ENCODE data around the gene TRPV3.
"Not testable (repeated sequence)": the region's sequence is repeated elsewhere in the genome, so short reads cannot be mapped to it uniquely, and the experiment has no call there.

Gene TRPV3

GRCh38 chr17:3557768-3558583 lies at the start of gene TRPV3:
Gene TRPV3 (minus strand): TSS chr17:3557812. CDS start chr17:3554850, 2,962 bp downstream.
- DNase-seq (ENCODE audit: extremely low read depth in 1 of 2, low read depth in 1 of 2), result peak; percentile 33 to 49

GRCh38 chr17:3603870-3604259 lies 46.3 kb upstream of the TRPV3 start:
- no peak for DNase-seq (ENCODE audit: extremely low read depth in 1 of 2, low read depth in 1 of 2)

- no peak for DNase-seq (ENCODE audit: extremely low read depth in 1 of 2, low read depth in 1 of 2)
These were observed 45.7 kb upstream of the TRPV3 start for GRCh38 chr17:3603119-3603869.

- peak in 1 of 2 donors; percentile 9 for DNase-seq (ENCODE audit: extremely low read depth in 1 of 2, low read depth in 1 of 2)
These were observed 44.9 kb upstream of the TRPV3 start for GRCh38 chr17:3602499-3602898.

GRCh38 chr17:3600529-3601205 lies 43.1 kb upstream of the TRPV3 start:
- DNase-seq (ENCODE audit: extremely low read depth in 1 of 2, low read depth in 1 of 2), result no peak

- DNase-seq (ENCODE audit: extremely low read depth in 1 of 2, low read depth in 1 of 2), result no peak
These were observed 40.5 kb upstream of the TRPV3 start for GRCh38 chr17:3598078-3598477.

- DNase-seq (ENCODE audit: extremely low read depth in 1 of 2, low read depth in 1 of 2), result no peak
These were observed 39.3 kb upstream of the TRPV3 start for GRCh38 chr17:3596804-3597464.

GRCh38 chr17:3594976-3595375 lies 37.4 kb upstream of the TRPV3 start:
- no peak for DNase-seq (ENCODE audit: extremely low read depth in 1 of 2, low read depth in 1 of 2)

- no peak for DNase-seq (ENCODE audit: extremely low read depth in 1 of 2, low read depth in 1 of 2)
These were observed 36.6 kb upstream of the TRPV3 start for GRCh38 chr17:3594051-3594800.

GRCh38 chr17:3593384-3593783 lies 35.8 kb upstream of the TRPV3 start:
- DNase-seq (ENCODE audit: extremely low read depth in 1 of 2, low read depth in 1 of 2), result no peak

GRCh38 chr17:3592216-3592860 lies 34.7 kb upstream of the TRPV3 start:
- DNase-seq (ENCODE audit: extremely low read depth in 1 of 2, low read depth in 1 of 2), result no peak

GRCh38 chr17:3590768-3591167 lies 33.2 kb upstream of the TRPV3 start:
- no peak for DNase-seq (ENCODE audit: extremely low read depth in 1 of 2, low read depth in 1 of 2)

- no peak for DNase-seq (ENCODE audit: extremely low read depth in 1 of 2, low read depth in 1 of 2)
These were observed 32.6 kb upstream of the TRPV3 start for GRCh38 chr17:3590231-3590630.

GRCh38 chr17:3589784-3590183 lies 32.2 kb upstream of the TRPV3 start:
- no peak for DNase-seq (ENCODE audit: extremely low read depth in 1 of 2, low read depth in 1 of 2)

- no peak for DNase-seq (ENCODE audit: extremely low read depth in 1 of 2, low read depth in 1 of 2)
These were observed 28.2 kb upstream of the TRPV3 start for GRCh38 chr17:3585826-3586225.

GRCh38 chr17:3583456-3583855 lies 25.8 kb upstream of the TRPV3 start:
- DNase-seq (ENCODE audit: extremely low read depth in 1 of 2, low read depth in 1 of 2), result no peak

GRCh38 chr17:3582915-3583314 lies 25.3 kb upstream of the TRPV3 start:
- no peak for DNase-seq (ENCODE audit: extremely low read depth in 1 of 2, low read depth in 1 of 2)

- not testable (repeated sequence) for DNase-seq (ENCODE audit: extremely low read depth in 1 of 2, low read depth in 1 of 2)
These were observed 21.1 kb upstream of the TRPV3 start for GRCh38 chr17:3578667-3579066.

GRCh38 chr17:3576970-3577369 lies 19.4 kb upstream of the TRPV3 start:
- no peak for DNase-seq (ENCODE audit: extremely low read depth in 1 of 2, low read depth in 1 of 2)

- DNase-seq (ENCODE audit: extremely low read depth in 1 of 2, low read depth in 1 of 2), result no peak
These were observed 17.9 kb upstream of the TRPV3 start for GRCh38 chr17:3575511-3575910.
